PC-9 (cell line): ENCODE data around the gene GAN. TPM values are rescaled to one million over a fixed set of nuclear protein-coding genes. Genes with fewer than 3 reads are reported as not detected.

Source experiments
- BruUV-seq: library from RNA; stranded (reverse); fragments of 400-500 nt; replicated peaks from 2 replicates; lab custom pipeline; 2021; lab: Mats Ljungman, UMichigan
- CTCF ChIA-PET: fragments of 300-600 bp; sonication (Branson Sonifier 250); formaldehyde crosslinking; loops from one replicate; lab custom pipeline; 2022; ENCODE audit warnings: antibody characterized with exemption; lab: Charles Lee
- POLR2A ChIA-PET: fragments of 300-600 bp; sonication (Branson Sonifier 250); formaldehyde crosslinking; loops from one replicate; lab custom pipeline; 2022; ENCODE audit warnings: antibody characterized with exemption; ENCODE audit not compliant: unreplicated experiment; lab: Charles Lee
- DNase-seq, 2 experiments: peaks; one replicate each; pipeline versions ENCODE4 v3.0.0 to v3.0.0-alpha.2; 2015 to 2022; ENCODE audit warnings: mixed read lengths in 1 of 2
- H2AFZ ChIP-seq: fragments of 200-600 bp; sonication (generic); 2 replicates; pipeline ENCODE4 v1.8.1; 2017; ENCODE audit warnings: antibody characterized with exemption
- H3F3A ChIP-seq: fragments of 200-600 bp; sonication (generic); 2 replicates; pipeline ENCODE4 v1.8.1; 2017; ENCODE audit warnings: antibody characterized with exemption, mild to moderate bottlenecking, low read depth; ENCODE audit not compliant: insufficient read depth
- H3K27ac ChIP-seq: fragments of 200-600 bp; sonication (generic); 2 replicates; pipeline ENCODE4 v1.6.1; 2016; ENCODE audit warnings: mixed run types
- H3K27me3 ChIP-seq: fragments of 200-600 bp; sonication (generic); 2 replicates; pipeline ENCODE4 v1.6.1; 2016; ENCODE audit warnings: low read depth, mixed run types; ENCODE audit not compliant: insufficient read depth
- H3K36me3 ChIP-seq: fragments of 200-600 bp; sonication (generic); 2 replicates; pipeline ENCODE4 v1.6.1; 2016; ENCODE audit warnings: low read depth, mixed run types
- H3K4me1 ChIP-seq: fragments of 200-600 bp; sonication (generic); replicated peaks from 2 replicates; pipeline ENCODE4 v1.6.1; 2016; ENCODE audit warnings: mixed run types; ENCODE audit not compliant: insufficient read depth
- H3K4me2 ChIP-seq: fragments of 200-600 bp; sonication (generic); 2 replicates; pipeline ENCODE4 v1.6.1; 2017; ENCODE audit warnings: mixed run types
- H3K4me3 ChIP-seq: fragments of 200-600 bp; sonication (generic); 2 replicates; pipeline ENCODE4 v1.6.1; 2016; ENCODE audit warnings: mixed run types
- H3K79me2 ChIP-seq: fragments of 200-600 bp; sonication (generic); 2 replicates; pipeline ENCODE4 v1.6.1; 2017; ENCODE audit warnings: low read depth, mixed run types
- H3K9me2 ChIP-seq: fragments of 200-600 bp; sonication (generic); 2 replicates; pipeline ENCODE4 v1.8.1; 2017; ENCODE audit warnings: mild to moderate bottlenecking; ENCODE audit not compliant: insufficient read depth
- H3K9me3 ChIP-seq: fragments of 200-600 bp; sonication (generic); 2 replicates; pipeline ENCODE4 v1.8.1; 2016; ENCODE audit warnings: low read depth; ENCODE audit not compliant: insufficient read depth
- H4K20me1 ChIP-seq: fragments of 200-600 bp; sonication (generic); 2 replicates; pipeline ENCODE4 v1.8.1; 2017; ENCODE audit not compliant: insufficient read depth
- CTCF ChIP-seq: fragments of 200-600 bp; sonication (generic); conservative IDR thresholded peaks from 2 replicates; pipeline ENCODE4 v1.6.1; 2017; ENCODE audit warnings: mixed run types, antibody characterized with exemption, mild to moderate bottlenecking, moderate library complexity
- EZH2 ChIP-seq: fragments of 200-600 bp; sonication (generic); IDR thresholded peaks from 2 replicates; pipeline ENCODE4 v1.8.0; 2017; ENCODE audit warnings: antibody characterized with exemption, low read depth
- intact Hi-C: fragments of 100-400 bp; cut with micrococcal nuclease; formaldehyde crosslinking; loops from one replicate; pipeline ENCODE4 v1.10.0; 2022; ENCODE audit not compliant: unreplicated experiment
- total RNA-seq: library from RNA; stranded (reverse); gene quantifications from 2 replicates; pipeline ENCODE4 v1.2.3, GENCODE V29; 2021

Gene GAN
- total RNA-seq, 1 experiment from 2014 or later: 11.9 TPM

- DNase-seq: no peak
- no peaks in the 10 kb centered on the region for H3K9me3 ChIP-seq
- intact Hi-C loops: no loop called here
- H4K20me1 ChIP-seq: no peaks in the 10 kb centered on the region
- no peak overlapping the region for H3K4me3 ChIP-seq
- H3F3A ChIP-seq: no peaks in the 10 kb centered on the region
- H3K4me2 ChIP-seq: no peak overlapping the region
- no peak overlapping the region for H2AFZ ChIP-seq
- POLR2A ChIA-PET: no interaction called here
- no TSS peak for BruUV-seq
- no peaks in the 10 kb centered on the region for H3K36me3 ChIP-seq
- TF ChIP-seq EZH2 (no peak), CTCF (no peak)
- no peaks in the 10 kb centered on the region for H3K79me2 ChIP-seq
- CTCF ChIA-PET: no interaction called here
- H3K27me3 ChIP-seq: no peaks in the 10 kb centered on the region
- no peak overlapping the region for H3K27ac ChIP-seq
- H3K9me2 ChIP-seq: no peaks in the 10 kb centered on the region
- H3K4me1 ChIP-seq: no peaks in the 10 kb centered on the region; the same call in 1 of the 2 replicates
These were observed 120.3 kb downstream of the GAN start for GRCh38 chr16:81435103-81435502.

GRCh38 chr16:81435567-81435966 lies 120.8 kb downstream of the GAN start:
- intact Hi-C loops: no loop called here
- H3K36me3 ChIP-seq: no peaks in the 10 kb centered on the region
- ChIA-PET CTCF (no interaction called here), POLR2A (no interaction called here)
- DNase-seq: no peak
- no TSS peak for BruUV-seq
- TF ChIP-seq CTCF: no peak
- TF ChIP-seq EZH2: no peak
- no peaks in the 10 kb centered on the region for H3K79me2 ChIP-seq
- H3K27me3 ChIP-seq: no peaks in the 10 kb centered on the region
- H3K4me3 ChIP-seq: no peak overlapping the region
- no peak overlapping the region for H3K27ac ChIP-seq
- no peaks in the 10 kb centered on the region; the same call in 1 of the 2 replicates for H3K4me1 ChIP-seq
- H3K9me3 ChIP-seq: no peaks in the 10 kb centered on the region
- H3K9me2 ChIP-seq: no peaks in the 10 kb centered on the region
- no peaks in the 10 kb centered on the region for H3F3A ChIP-seq
- H3K4me2 ChIP-seq: no peak overlapping the region
- H2AFZ ChIP-seq: no peak overlapping the region
- H4K20me1 ChIP-seq: no peaks in the 10 kb centered on the region

GRCh38 chr16:81436386-81436785 lies 121.6 kb downstream of the GAN start:
- TF ChIP-seq EZH2: no peak
- TF ChIP-seq CTCF: no peak
- Histone ChIP-seq H3K79me2 (no peaks in the 10 kb centered on the region), H3K4me2 (no peak overlapping the region), H4K20me1 (no peaks in the 10 kb centered on the region), H3F3A (no peaks in the 10 kb centered on the region), H3K4me1 (peaks cover 3% of the 10 kb centered on the region; the same call in 1 of the 2 replicates), H3K9me2 (no peaks in the 10 kb centered on the region), H3K9me3 (no peaks in the 10 kb centered on the region), H3K36me3 (no peaks in the 10 kb centered on the region), H2AFZ (no peak overlapping the region), H3K4me3 (no peak overlapping the region), H3K27me3 (no peaks in the 10 kb centered on the region), H3K27ac (no peak overlapping the region)
- ChIA-PET CTCF (no interaction called here), POLR2A (no interaction called here)
- no TSS peak for BruUV-seq
- no peak for DNase-seq
- intact Hi-C loops: no loop called here
